Prostate gland (tissue), 2 donors: ENCODE measurements around the gene AGBL4. TPM values are rescaled to one million over a fixed set of nuclear protein-coding genes. Genes with fewer than 3 reads are reported as not detected.

Source experiments
- DNase-seq: peaks from one replicate; pipeline ENCODE4 v3.0.0-alpha.2; 2019; ENCODE audit warnings: low spot score
- H3K27ac ChIP-seq, 2 donors: fragments of 200-600 bp; sonication (generic); 2 replicates each; pipeline ENCODE4 v1.5.1; 2017 to 2019
- H3K27me3 ChIP-seq: fragments of 200-600 bp; sonication (generic); replicated peaks from 2 replicates; pipeline ENCODE4 v1.5.1; 2019; ENCODE audit not compliant: insufficient read depth
- H3K36me3 ChIP-seq, 2 donors: fragments of 200-600 bp; sonication (generic); 1 replicate in 1 of 2; 2 replicates in 1 of 2; pipeline versions ENCODE4 v1.5.1 to v1.8.1; 2017 to 2019
- H3K4me1 ChIP-seq: fragments of 200-600 bp; sonication (generic); replicated peaks from 2 replicates; pipeline ENCODE4 v1.5.1; 2019
- H3K4me3 ChIP-seq, 2 donors: fragments of 200-600 bp; sonication (generic); 2 replicates each; pipeline ENCODE4 v1.5.1; 2017 to 2019
- H3K9me3 ChIP-seq: fragments of 200-600 bp; sonication (generic); 2 replicates; pipeline ENCODE4 v1.5.1; 2017
- POLR2A ChIP-seq: fragments of 450-650 bp; IDR thresholded peaks from one replicate; pipeline ENCODE4 v1.6.1; 2016; ENCODE audit warnings: antibody characterized with exemption, mild to moderate bottlenecking
- POLR2AphosphoS5 ChIP-seq: sonication (generic); formaldehyde crosslinking; IDR thresholded peaks from one replicate; pipeline ENCODE4 v1.6.1; 2017; ENCODE audit warnings: antibody characterized with exemption
- WGBS: methylation state at CpG from one replicate; pipeline ENCODE4 v1.1.5; 2018; 5-methylcytosine and 5-hydroxymethylcytosine counted together
- intact Hi-C: fragments of 100-400 bp; cut with DNase I; formaldehyde crosslinking; loops from one replicate; pipeline ENCODE4 v1.14.2; 2022
- total RNA-seq, 2 donors: library from RNA; depleted of rRNA; stranded (reverse); fragments of >200 nt; gene quantifications; one replicate each; pipeline ENCODE4 v1.1.0, GENCODE V29; 2016
- TF ChIP-seq, protein P1 (sequence below), 4 experiments: fragments of 200-600 bp in 2 of 4; fragments of 450-650 bp in 2 of 4; sonication (generic) in 2 of 4; IDR thresholded peaks; 1 replicate in 3 of 4; 2 replicates in 1 of 4; pipeline ENCODE4 v1.5.1; 2016 to 2019; ENCODE audit warnings: antibody characterized with exemption in 4 of 4, mild to moderate bottlenecking in 2 of 4, moderate library complexity in 2 of 4

Gene AGBL4
- total RNA-seq, 2 donors from 2014 or later: 0.82 to 2.7 TPM

- 47% methylated on average over 2 of the region's 2 CpGs for WGBS
- intact Hi-C loops: no loop called here
- DNase-seq: no peak
- H3K27me3 ChIP-seq: no peaks in the 10 kb centered on the region
- H3K36me3 ChIP-seq: no peaks in the 10 kb centered on the region
- TF ChIP-seq, protein P1, sequence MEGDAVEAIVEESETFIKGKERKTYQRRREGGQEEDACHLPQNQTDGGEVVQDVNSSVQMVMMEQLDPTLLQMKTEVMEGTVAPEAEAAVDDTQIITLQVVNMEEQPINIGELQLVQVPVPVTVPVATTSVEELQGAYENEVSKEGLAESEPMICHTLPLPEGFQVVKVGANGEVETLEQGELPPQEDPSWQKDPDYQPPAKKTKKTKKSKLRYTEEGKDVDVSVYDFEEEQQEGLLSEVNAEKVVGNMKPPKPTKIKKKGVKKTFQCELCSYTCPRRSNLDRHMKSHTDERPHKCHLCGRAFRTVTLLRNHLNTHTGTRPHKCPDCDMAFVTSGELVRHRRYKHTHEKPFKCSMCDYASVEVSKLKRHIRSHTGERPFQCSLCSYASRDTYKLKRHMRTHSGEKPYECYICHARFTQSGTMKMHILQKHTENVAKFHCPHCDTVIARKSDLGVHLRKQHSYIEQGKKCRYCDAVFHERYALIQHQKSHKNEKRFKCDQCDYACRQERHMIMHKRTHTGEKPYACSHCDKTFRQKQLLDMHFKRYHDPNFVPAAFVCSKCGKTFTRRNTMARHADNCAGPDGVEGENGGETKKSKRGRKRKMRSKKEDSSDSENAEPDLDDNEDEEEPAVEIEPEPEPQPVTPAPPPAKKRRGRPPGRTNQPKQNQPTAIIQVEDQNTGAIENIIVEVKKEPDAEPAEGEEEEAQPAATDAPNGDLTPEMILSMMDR (IDR thresholded peaks at IDR 0.05): no peak
- TF ChIP-seq POLR2AphosphoS5 (no peak), POLR2A (no peak)
- no peaks in the 10 kb centered on the region for H3K9me3 ChIP-seq
- no peak overlapping the region for H3K27ac ChIP-seq
- no peaks in the 10 kb centered on the region for H3K4me1 ChIP-seq
- H3K4me3 ChIP-seq: no peak overlapping the region
These were observed 1158.8 kb downstream of the AGBL4 start for GRCh38 chr1:48864913-48865312.

DNA sequence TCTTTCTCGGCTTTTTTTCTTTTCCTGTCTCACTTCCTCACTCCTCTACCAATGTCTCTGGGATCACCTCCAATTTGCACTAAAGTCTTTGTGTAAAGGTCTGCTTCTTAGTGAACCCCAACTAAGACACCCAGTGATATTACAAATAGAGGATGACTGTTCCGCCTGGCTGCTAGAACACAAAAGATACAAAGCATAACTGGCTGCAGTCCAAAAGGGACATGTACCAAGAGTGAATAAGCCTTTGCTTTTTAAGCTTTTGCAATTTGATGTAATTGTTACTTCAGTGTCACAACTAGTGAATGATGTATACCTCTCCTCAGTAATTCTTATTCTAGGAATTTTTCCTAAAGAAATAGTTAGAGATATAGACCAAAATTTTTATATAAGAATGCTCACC, 1164.3 kb downstream of the AGBL4 start:
- DNase-seq: no peak
- Histone ChIP-seq H3K27ac (no peak overlapping the region), H3K4me3 (no peak overlapping the region), H3K36me3 (no peaks in the 10 kb centered on the region), H3K27me3 (no peaks in the 10 kb centered on the region), H3K4me1 (no peaks in the 10 kb centered on the region), H3K9me3 (no peaks in the 10 kb centered on the region)
- TF ChIP-seq, protein P1 (IDR thresholded peaks at IDR 0.05): no peak
- TF ChIP-seq POLR2AphosphoS5 (no peak), POLR2A (no peak)
- 27% methylated on average over 2 of the region's 2 CpGs for WGBS
- intact Hi-C loops: no loop called here

- Histone ChIP-seq H3K27ac (no peak overlapping the region), H3K4me1 (no peaks in the 10 kb centered on the region), H3K36me3 (no peaks in the 10 kb centered on the region), H3K4me3 (no peak overlapping the region), H3K9me3 (no peaks in the 10 kb centered on the region), H3K27me3 (no peaks in the 10 kb centered on the region)
- no peak for DNase-seq
- WGBS: 56% methylated on average over 3 of the region's 3 CpGs
- TF ChIP-seq, protein P1 (IDR thresholded peaks at IDR 0.05): no peak
- no peak for TF ChIP-seq POLR2AphosphoS5
- TF ChIP-seq POLR2A: no peak
- intact Hi-C loops: no loop called here
These were observed 1165.4 kb downstream of the AGBL4 start for GRCh38 chr1:48858200-48858920.

DNA sequence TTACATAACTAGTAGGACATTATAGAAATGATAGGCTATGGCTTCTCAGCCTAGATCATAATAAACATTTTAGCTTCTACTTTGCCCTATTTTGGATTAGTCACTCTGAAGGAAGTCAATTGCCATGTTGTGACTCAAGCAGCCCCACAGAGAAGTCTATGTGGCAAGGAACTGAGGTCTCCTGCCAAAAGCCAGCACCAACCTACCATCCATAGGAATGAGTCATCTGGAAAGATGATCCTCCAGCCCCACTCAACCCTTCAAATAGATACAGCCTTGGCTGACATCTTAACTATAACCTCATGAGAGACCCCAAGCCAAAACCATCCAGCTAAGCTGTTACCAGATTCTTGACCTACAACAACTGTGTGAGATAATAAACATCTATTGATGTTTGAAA, 1170.7 kb downstream of the AGBL4 start:
- H3K4me3 ChIP-seq: no peak overlapping the region
- no peaks in the 10 kb centered on the region for H3K9me3 ChIP-seq
- no peaks in the 10 kb centered on the region for H3K36me3 ChIP-seq
- H3K27ac ChIP-seq: no peak overlapping the region
- no peak for DNase-seq
- H3K27me3 ChIP-seq: no peaks in the 10 kb centered on the region
- TF ChIP-seq POLR2A: no peak
- TF ChIP-seq POLR2AphosphoS5: no peak
- TF ChIP-seq, protein P1 (IDR thresholded peaks at IDR 0.05): no peak
- H3K4me1 ChIP-seq: no peaks in the 10 kb centered on the region
- intact Hi-C loops: no loop called here

DNA sequence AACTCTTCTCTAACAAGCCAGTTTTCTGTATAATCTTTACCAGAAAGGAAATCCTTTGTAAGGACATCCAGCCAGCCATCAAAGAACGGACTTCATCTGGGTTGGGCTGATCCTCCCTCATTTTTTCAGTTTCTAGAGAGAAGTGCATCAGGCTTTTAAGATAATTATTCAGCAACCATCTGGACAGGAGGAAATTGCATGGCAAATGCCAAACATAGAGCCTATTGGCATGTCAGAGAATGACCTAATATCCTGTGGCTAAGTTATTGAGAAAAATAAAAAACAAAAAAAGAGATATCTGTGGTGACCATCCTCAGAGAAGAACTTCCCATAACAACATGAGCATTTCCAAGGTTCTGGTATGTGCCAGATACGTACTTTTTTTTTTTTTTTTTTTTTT, 1172.1 kb downstream of the AGBL4 start:
- WGBS: 47% methylated on average over 2 of the region's 2 CpGs
- Histone ChIP-seq H3K9me3 (no peaks in the 10 kb centered on the region), H3K36me3 (no peaks in the 10 kb centered on the region), H3K27me3 (no peaks in the 10 kb centered on the region), H3K4me1 (no peaks in the 10 kb centered on the region), H3K4me3 (no peak overlapping the region), H3K27ac (no peak overlapping the region)
- TF ChIP-seq POLR2AphosphoS5 (no peak), POLR2A (no peak)
- TF ChIP-seq, protein P1 (IDR thresholded peaks at IDR 0.05): no peak
- no peak for DNase-seq
- intact Hi-C loops: no loop called here
